HEK293T (cell line): Measurements from ENCODE around the gene FUT2.
"Not testable (repeated sequence)": the region's sequence is repeated elsewhere in the genome, so short reads cannot be mapped to it uniquely, and the experiment has no call there.

Experiments used
- CTCF ChIA-PET: fragments of 350-600 bp; formaldehyde crosslinking; extraction: SDS; loops from one replicate; lab custom pipeline; 2021; ENCODE audit warnings: antibody characterized with exemption, inconsistent platforms; lab: Yijun Ruan, JAX
- POLR2A ChIA-PET: fragments of 350-600 bp; formaldehyde crosslinking; extraction: SDS; loops from one replicate; lab custom pipeline; 2020; ENCODE audit warnings: antibody characterized with exemption, inconsistent platforms; lab: Yijun Ruan, JAX
- DNase-seq: peaks from one replicate; pipeline ENCODE4 v3.0.0; 2012; ENCODE audit warnings: mixed read lengths; ENCODE audit errors: extremely low spot score
- ARNT ChIP-seq: fragments of 450-650 bp; IDR thresholded peaks from 2 replicates; pipeline ENCODE4 v1.6.1; 2017; ENCODE audit warnings: mild to moderate bottlenecking
- BHLHE40 ChIP-seq: fragments of 450-650 bp; IDR thresholded peaks from 2 replicates; pipeline ENCODE4 v1.6.1; 2016; ENCODE audit warnings: mild to moderate bottlenecking, moderate library complexity, borderline replicate concordance
- CTBP1 ChIP-seq: fragments of 450-650 bp; IDR thresholded peaks from 2 replicates; pipeline ENCODE4 v1.6.1; 2016; ENCODE audit warnings: borderline replicate concordance
- ELF4 ChIP-seq: fragments of 450-650 bp; IDR thresholded peaks from 2 replicates; pipeline ENCODE4 v1.6.1; 2017; ENCODE audit warnings: antibody characterized with exemption
- FOXA1 ChIP-seq: fragments of 450-650 bp; IDR thresholded peaks from 2 replicates; pipeline ENCODE4 v1.6.1; 2016; ENCODE audit warnings: mild to moderate bottlenecking
- FOXK2 ChIP-seq: fragments of 450-650 bp; IDR thresholded peaks from 2 replicates; pipeline ENCODE4 v1.6.1; 2016; ENCODE audit warnings: mild to moderate bottlenecking
- FOXM1 ChIP-seq: fragments of 450-650 bp; IDR thresholded peaks from 2 replicates; pipeline ENCODE4 v1.6.1; 2017; ENCODE audit warnings: mild to moderate bottlenecking, borderline replicate concordance
- HDGF ChIP-seq: fragments of 450-650 bp; IDR thresholded peaks from 2 replicates; pipeline ENCODE4 v1.6.1; 2017; ENCODE audit warnings: antibody characterized with exemption, borderline replicate concordance
- L3MBTL2 ChIP-seq: fragments of 450-650 bp; conservative IDR thresholded peaks from 2 replicates; pipeline ENCODE4 v1.6.1; 2016; ENCODE audit warnings: mild to moderate bottlenecking
- LEF1 ChIP-seq: fragments of 450-650 bp; IDR thresholded peaks from 2 replicates; pipeline ENCODE4 v1.6.1; 2017; ENCODE audit warnings: mild to moderate bottlenecking, borderline replicate concordance
- NFRKB ChIP-seq: fragments of 450-650 bp; IDR thresholded peaks from 2 replicates; pipeline ENCODE4 v1.6.1; 2016; ENCODE audit warnings: mild to moderate bottlenecking, moderate library complexity
- SP1 ChIP-seq: fragments of 450-650 bp; IDR thresholded peaks from 2 replicates; pipeline ENCODE4 v1.6.1; 2017
- SUZ12 ChIP-seq: fragments of 450-650 bp; IDR thresholded peaks from 2 replicates; pipeline ENCODE4 v1.6.1; 2016; ENCODE audit warnings: mild to moderate bottlenecking
- TARDBP ChIP-seq: fragments of 450-650 bp; IDR thresholded peaks from 2 replicates; pipeline ENCODE4 v1.6.1; 2016
- ZNF384 ChIP-seq: fragments of 450-650 bp; IDR thresholded peaks from 2 replicates; pipeline ENCODE4 v1.6.1; 2016
- TF ChIP-seq, protein P1 (sequence below): fragments of 450-650 bp; IDR thresholded peaks from 2 replicates; pipeline ENCODE4 v1.6.1; 2016

Gene FUT2

DNA sequence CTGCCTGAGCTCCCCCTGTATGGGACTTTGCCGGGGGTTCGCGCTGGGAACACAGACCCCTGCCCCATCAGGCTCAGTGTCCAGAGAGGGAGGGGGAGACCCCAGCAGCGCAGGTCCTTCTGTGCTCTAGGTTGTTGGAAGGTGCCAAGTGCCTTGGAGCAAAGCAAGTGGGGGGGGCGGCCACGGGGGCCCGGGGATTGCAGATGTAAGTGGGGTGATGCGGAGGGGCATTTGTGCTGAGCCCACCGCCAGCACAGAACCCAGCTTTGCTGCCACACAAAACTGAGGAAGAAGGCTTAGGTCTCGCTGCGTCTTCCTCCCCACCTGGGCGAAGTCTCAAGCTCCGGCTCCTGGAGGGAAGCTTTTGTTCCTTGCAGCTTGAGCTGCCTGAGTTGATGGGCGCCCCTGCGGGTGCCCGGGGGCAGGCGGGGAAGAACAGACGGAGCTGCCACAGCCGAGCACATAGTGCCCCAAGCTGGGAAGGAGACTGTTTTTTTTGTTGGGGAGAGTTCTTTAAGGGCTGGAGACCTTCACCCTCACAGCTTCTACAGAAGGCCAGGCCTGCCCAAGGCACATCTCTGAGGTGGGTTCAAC lies 21.5 kb upstream of the FUT2 start:
- TF ChIP-seq NFRKB = no peak
- TF ChIP-seq, protein P1, sequence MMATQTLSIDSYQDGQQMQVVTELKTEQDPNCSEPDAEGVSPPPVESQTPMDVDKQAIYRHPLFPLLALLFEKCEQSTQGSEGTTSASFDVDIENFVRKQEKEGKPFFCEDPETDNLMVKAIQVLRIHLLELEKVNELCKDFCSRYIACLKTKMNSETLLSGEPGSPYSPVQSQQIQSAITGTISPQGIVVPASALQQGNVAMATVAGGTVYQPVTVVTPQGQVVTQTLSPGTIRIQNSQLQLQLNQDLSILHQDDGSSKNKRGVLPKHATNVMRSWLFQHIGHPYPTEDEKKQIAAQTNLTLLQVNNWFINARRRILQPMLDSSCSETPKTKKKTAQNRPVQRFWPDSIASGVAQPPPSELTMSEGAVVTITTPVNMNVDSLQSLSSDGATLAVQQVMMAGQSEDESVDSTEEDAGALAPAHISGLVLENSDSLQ = no peak
- no peak for TF ChIP-seq SP1
- TF ChIP-seq CTBP1 = no peak
- TF ChIP-seq FOXA1 = no peak
- TF ChIP-seq BHLHE40 = no peak
- ChIA-PET POLR2A (interaction anchor here (0.9 to 2.4 kb wide), 4 partner anchors 28 to 198 kb away, joined by 3 to 8 read pairs (median 3); partner anchors contain the start of gene PPP1R15A), CTCF (interaction anchor here (0.5 to 1.0 kb wide), 4 partner anchors 30 to 170 kb away, joined by 3 to 5 read pairs (median 4); no protein-coding TSS in a partner anchor)
- no peak for DNase-seq

GRCh38 chr19:48674921-48675824 lies 20.6 kb upstream of the FUT2 start:
- no peak for TF ChIP-seq SUZ12
- no peak for TF ChIP-seq FOXK2
- TF ChIP-seq HDGF = no peak
- TF ChIP-seq SP1 = no peak
- DNase-seq = peak; percentile 93
- ChIA-PET POLR2A (interaction anchor here (0.9 to 2.4 kb wide), 6 partner anchors 29 to 197 kb away, joined by 3 to 8 read pairs (median 3); partner anchors contain the start of genes PPP1R15A, RPL18 and SPHK2), CTCF (interaction anchor here (0.5 to 1.5 kb wide), 10 partner anchors 8 to 169 kb away, joined by 3 to 5 read pairs (median 3); partner anchors contain the start of genes CA11 and HSD17B14)

DNA sequence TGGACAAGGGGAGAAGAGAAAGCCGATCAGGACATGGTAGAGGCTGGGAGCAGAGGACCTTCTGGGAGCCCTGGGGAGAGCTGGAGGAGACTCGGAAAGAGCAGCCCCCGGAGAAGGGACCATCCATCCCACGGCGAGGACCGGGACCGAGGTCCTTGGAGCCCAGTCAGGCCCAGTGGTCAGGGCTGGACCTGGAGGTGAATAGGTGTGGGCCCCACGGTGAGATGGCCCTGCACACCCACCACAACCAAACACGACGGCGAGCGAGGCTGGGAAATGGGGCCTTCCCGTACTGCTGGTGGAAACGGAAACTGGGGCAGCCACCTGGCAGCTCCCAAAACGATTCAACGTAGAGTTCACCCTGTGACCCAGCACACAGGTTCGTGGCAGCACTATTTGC lies 19.3 kb upstream of the FUT2 start:
- CTCF ChIA-PET = interaction anchor here (1.2 to 1.5 kb wide), 2 partner anchors 9 to 62 kb away, joined by 3 to 4 read pairs; no protein-coding TSS in a partner anchor
- POLR2A ChIA-PET = interaction anchor here (2.4 kb wide), 1 partner anchor 40 kb away, joined by 8 read pairs; no protein-coding TSS in a partner anchor

GRCh38 chr19:48676887-48677286 lies 18.9 kb upstream of the FUT2 start:
- ChIA-PET POLR2A (interaction anchor here (1.2 to 1.4 kb wide), 2 partner anchors 31 to 44 kb away, joined by 3 read pairs; partner anchors contain the start of gene CA11), CTCF (no interaction called here)
- no peak for TF ChIP-seq ELF4
- TF ChIP-seq ARNT = no peak
- TF ChIP-seq BHLHE40 = no peak
- TF ChIP-seq CTBP1 = no peak
- TF ChIP-seq, protein P1 = no peak
- no peak for TF ChIP-seq FOXK2
- no peak for TF ChIP-seq HDGF
- no peak for TF ChIP-seq ZNF384
- TF ChIP-seq LEF1 = no peak
- no peak for TF ChIP-seq TARDBP
- DNase-seq = no peak

More for the DNA sequence above, 19.3 kb upstream of the FUT2 start:
- TF ChIP-seq L3MBTL2 (no peak), CTBP1 (no peak), HDGF (no peak), LEF1 (no peak), ARNT (no peak), TARDBP (no peak), NFRKB (no peak), BHLHE40 (no peak), FOXM1 (no peak), SP1 (no peak), SUZ12 (no peak), ELF4 (no peak), ZNF384 (no peak), FOXA1 (no peak), FOXK2 (no peak)
- TF ChIP-seq, protein P1 = no peak
- no peak for DNase-seq

DNA sequence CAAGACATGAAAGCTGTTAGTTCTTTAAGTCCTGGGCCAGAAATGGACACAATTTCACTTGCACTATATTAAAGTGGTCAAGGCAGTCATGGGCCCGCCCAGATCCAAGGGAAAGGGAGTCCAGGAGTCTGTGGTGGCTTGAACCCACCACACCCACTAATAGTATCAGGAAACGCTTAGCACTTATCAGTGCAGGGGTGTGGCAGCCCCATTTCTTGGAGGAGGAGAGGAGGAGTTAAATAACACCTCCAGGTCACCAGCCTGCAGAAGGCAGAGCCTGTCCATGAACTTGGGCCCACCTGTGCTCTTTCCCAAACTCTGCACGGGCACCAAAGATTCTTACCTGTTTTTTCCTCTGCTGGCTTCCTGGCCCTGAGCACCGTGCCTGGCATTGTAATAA lies 17.6 kb upstream of the FUT2 start:
- no peak for DNase-seq
- CTCF ChIA-PET = interaction anchor here (0.8 kb wide), 1 partner anchor 33 kb away, joined by 3 read pairs; no protein-coding TSS in a partner anchor
- TF ChIP-seq FOXA1 = no peak
- no peak for TF ChIP-seq CTBP1
- TF ChIP-seq L3MBTL2 = no peak
- TF ChIP-seq BHLHE40 = no peak
- TF ChIP-seq ELF4 = no peak
- no peak for TF ChIP-seq FOXK2
- no peak for TF ChIP-seq NFRKB
- no peak for TF ChIP-seq HDGF
- TF ChIP-seq LEF1 = no peak
- no peak for TF ChIP-seq SUZ12
- no peak for TF ChIP-seq ARNT
- no peak for TF ChIP-seq SP1
- no peak for TF ChIP-seq FOXM1
- no peak for TF ChIP-seq TARDBP
- no peak for TF ChIP-seq ZNF384
- TF ChIP-seq, protein P1 = no peak
- POLR2A ChIA-PET = interaction anchor here (1.4 kb wide), 1 partner anchor 33 kb away, joined by 3 read pairs; the partner anchor contains the start of gene CA11

GRCh38 chr19:48680006-48680405 lies 15.8 kb upstream of the FUT2 start:
- POLR2A ChIA-PET, CTCF ChIA-PET: not testable (repeated sequence)

More at GRCh38 chr19:48680006-48680405, 15.8 kb upstream of the FUT2 start:
- DNase-seq = not testable (repeated sequence)
